RWPE2 (cell line): ENCODE results near the gene TSSK6.

Experiments
- ATAC-seq: fragments of 200-7000 bp; cut with Tn5 transposase; 3 replicates; pipeline ENCODE4 v1.9.1; 2021; ENCODE audit warnings: low read depth
- DNase-seq: peaks from one replicate; pipeline ENCODE4 v3.0.0-alpha.2; 2020; ENCODE audit warnings: low spot score
- H3K27ac ChIP-seq: fragments of 450-650 bp; 2 replicates; pipeline ENCODE4 v1.5.1; 2017; ENCODE audit warnings: mild to moderate bottlenecking; ENCODE audit not compliant: poor library complexity, severe bottlenecking
- H3K27me3 ChIP-seq: fragments of 250-450 bp; sonication (Bioruptor Pico); 2 replicates; pipeline ENCODE4 v1.5.1; 2021; ENCODE audit warnings: mild to moderate bottlenecking, moderate library complexity; ENCODE audit not compliant: insufficient read depth, poor library complexity, severe bottlenecking
- H3K36me3 ChIP-seq: fragments of 250-450 bp; sonication (Bioruptor Pico); 2 replicates; pipeline ENCODE4 v1.5.1; 2020; ENCODE audit warnings: low read depth, mild to moderate bottlenecking, moderate library complexity
- H3K4me1 ChIP-seq: fragments of 250-450 bp; sonication (Bioruptor Pico); 2 replicates; pipeline ENCODE4 v1.5.1; 2021; ENCODE audit warnings: mild to moderate bottlenecking, moderate library complexity; ENCODE audit not compliant: insufficient read depth, poor library complexity, severe bottlenecking
- H3K4me3 ChIP-seq: fragments of 250-450 bp; sonication (Bioruptor Pico); 2 replicates; pipeline ENCODE4 v1.5.1; 2021; ENCODE audit warnings: mild to moderate bottlenecking, moderate library complexity; ENCODE audit not compliant: severe bottlenecking
- H3K9me3 ChIP-seq: fragments of 250-450 bp; sonication (Bioruptor Pico); 2 replicates; pipeline ENCODE4 v1.5.1; 2021; ENCODE audit warnings: mild to moderate bottlenecking, moderate library complexity; ENCODE audit not compliant: severe bottlenecking
- CTCF ChIP-seq: fragments of 450-650 bp; IDR thresholded peaks from one replicate; pipeline ENCODE4 v1.5.1; 2017; ENCODE audit warnings: mild to moderate bottlenecking, moderate library complexity; ENCODE audit not compliant: poor library complexity, severe bottlenecking

Gene TSSK6

GRCh38 chr19:19468424-19469050 lies 46.8 kb downstream of the TSSK6 start:
- no peak for TF ChIP-seq CTCF
- DNase-seq (no peak), ATAC-seq (no peak)
- Histone ChIP-seq H3K9me3 (peaks cover 15% of the 10 kb centered on the region), H3K4me1 (peaks cover 7% of the 10 kb centered on the region), H3K27me3 (no peaks in the 10 kb centered on the region), H3K36me3 (peaks cover 56% of the 10 kb centered on the region), H3K4me3 (no peak overlapping the region), H3K27ac (no peak overlapping the region)

- Histone ChIP-seq H3K4me3 (no peak overlapping the region), H3K36me3 (peaks cover 56% of the 10 kb centered on the region), H3K9me3 (peaks cover 15% of the 10 kb centered on the region), H3K27ac (no peak overlapping the region), H3K27me3 (no peaks in the 10 kb centered on the region), H3K4me1 (peaks cover 28% of the 10 kb centered on the region)
- ATAC-seq (no peak), DNase-seq (no peak)
- no peak for TF ChIP-seq CTCF
Observed at GRCh38 chr19:19466201-19466600, 49.1 kb downstream of the TSSK6 start.

- DNase-seq, result no peak
- peaks cover 15% of the 10 kb centered on the region for H3K9me3 ChIP-seq
- peaks cover 29% of the 10 kb centered on the region for H3K4me1 ChIP-seq
- no peak for ATAC-seq
- no peak overlapping the region for H3K27ac ChIP-seq
- H3K4me3 ChIP-seq, result no peak overlapping the region
- H3K36me3 ChIP-seq, result peaks cover 56% of the 10 kb centered on the region
- no peak for TF ChIP-seq CTCF
- no peaks in the 10 kb centered on the region for H3K27me3 ChIP-seq
Observed at GRCh38 chr19:19465436-19466070, 49.8 kb downstream of the TSSK6 start.

GRCh38 chr19:19464339-19465098 lies 50.8 kb downstream of the TSSK6 start:
- Histone ChIP-seq H3K9me3 (peaks cover 15% of the 10 kb centered on the region), H3K27ac (peak overlapping the region; percentile 29), H3K4me1 (peaks cover 40% of the 10 kb centered on the region), H3K27me3 (no peaks in the 10 kb centered on the region), H3K4me3 (no peak overlapping the region), H3K36me3 (peaks cover 56% of the 10 kb centered on the region)
- ATAC-seq, result no peak
- no peak for TF ChIP-seq CTCF
- DNase-seq, result no peak
